B cell (primary cell): ENCODE data around the gene MNT.

Experiments used
- EZH2 ChIP-seq: IDR thresholded peaks from 2 replicates; pipeline ENCODE4 v1.6.1; 2012; ENCODE audit warnings: borderline replicate concordance, low read depth, mild to moderate bottlenecking, moderate library complexity, low read length; ENCODE audit not compliant: insufficient read depth, poor library complexity, severe bottlenecking
- TF ChIP-seq, protein P1 (sequence below): fragments of 200-600 bp; IDR thresholded peaks from one replicate; pipeline ENCODE4 v1.8.0; 2022; ENCODE audit warnings: antibody characterized with exemption, mild to moderate bottlenecking

DNA sequence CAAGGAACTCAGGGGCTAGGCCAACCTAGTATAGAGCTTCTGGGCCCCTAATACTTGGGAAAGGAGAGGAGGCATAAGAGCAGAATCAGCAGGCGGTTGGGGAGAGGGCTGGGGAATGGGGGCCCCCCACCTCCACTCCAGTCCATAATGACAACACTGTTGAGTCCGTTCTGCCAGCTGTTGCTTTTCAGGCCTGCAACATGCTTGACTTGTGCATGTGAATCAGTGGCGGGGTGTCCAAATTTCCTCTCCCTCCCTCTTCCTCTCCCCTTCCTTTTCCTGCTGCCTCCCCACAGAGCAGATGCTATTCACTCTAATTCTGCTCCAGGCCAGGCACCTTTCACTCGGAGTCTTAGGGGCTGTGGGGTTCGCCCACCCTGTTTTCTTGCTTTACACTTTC, 31.8 kb downstream of the MNT start:
- no peak for TF ChIP-seq EZH2
- TF ChIP-seq, protein P1, sequence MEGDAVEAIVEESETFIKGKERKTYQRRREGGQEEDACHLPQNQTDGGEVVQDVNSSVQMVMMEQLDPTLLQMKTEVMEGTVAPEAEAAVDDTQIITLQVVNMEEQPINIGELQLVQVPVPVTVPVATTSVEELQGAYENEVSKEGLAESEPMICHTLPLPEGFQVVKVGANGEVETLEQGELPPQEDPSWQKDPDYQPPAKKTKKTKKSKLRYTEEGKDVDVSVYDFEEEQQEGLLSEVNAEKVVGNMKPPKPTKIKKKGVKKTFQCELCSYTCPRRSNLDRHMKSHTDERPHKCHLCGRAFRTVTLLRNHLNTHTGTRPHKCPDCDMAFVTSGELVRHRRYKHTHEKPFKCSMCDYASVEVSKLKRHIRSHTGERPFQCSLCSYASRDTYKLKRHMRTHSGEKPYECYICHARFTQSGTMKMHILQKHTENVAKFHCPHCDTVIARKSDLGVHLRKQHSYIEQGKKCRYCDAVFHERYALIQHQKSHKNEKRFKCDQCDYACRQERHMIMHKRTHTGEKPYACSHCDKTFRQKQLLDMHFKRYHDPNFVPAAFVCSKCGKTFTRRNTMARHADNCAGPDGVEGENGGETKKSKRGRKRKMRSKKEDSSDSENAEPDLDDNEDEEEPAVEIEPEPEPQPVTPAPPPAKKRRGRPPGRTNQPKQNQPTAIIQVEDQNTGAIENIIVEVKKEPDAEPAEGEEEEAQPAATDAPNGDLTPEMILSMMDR: no peak
